ENCODE measurements around the gene OR4D2.

GRCh38 chr17:58156839-58157803, 9.7 kb upstream of the OR4D2 start:
- TF ChIP-seq, protein P1, sequence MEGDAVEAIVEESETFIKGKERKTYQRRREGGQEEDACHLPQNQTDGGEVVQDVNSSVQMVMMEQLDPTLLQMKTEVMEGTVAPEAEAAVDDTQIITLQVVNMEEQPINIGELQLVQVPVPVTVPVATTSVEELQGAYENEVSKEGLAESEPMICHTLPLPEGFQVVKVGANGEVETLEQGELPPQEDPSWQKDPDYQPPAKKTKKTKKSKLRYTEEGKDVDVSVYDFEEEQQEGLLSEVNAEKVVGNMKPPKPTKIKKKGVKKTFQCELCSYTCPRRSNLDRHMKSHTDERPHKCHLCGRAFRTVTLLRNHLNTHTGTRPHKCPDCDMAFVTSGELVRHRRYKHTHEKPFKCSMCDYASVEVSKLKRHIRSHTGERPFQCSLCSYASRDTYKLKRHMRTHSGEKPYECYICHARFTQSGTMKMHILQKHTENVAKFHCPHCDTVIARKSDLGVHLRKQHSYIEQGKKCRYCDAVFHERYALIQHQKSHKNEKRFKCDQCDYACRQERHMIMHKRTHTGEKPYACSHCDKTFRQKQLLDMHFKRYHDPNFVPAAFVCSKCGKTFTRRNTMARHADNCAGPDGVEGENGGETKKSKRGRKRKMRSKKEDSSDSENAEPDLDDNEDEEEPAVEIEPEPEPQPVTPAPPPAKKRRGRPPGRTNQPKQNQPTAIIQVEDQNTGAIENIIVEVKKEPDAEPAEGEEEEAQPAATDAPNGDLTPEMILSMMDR (IDR thresholded peaks at IDR 0.05; ENCODE audit: low read depth, low read length, missing input control) = no peak
- TF ChIP-seq RXRA (IDR thresholded peaks at IDR 0.05) (no peak), GABPA (IDR thresholded peaks at IDR 0.05 in 1 of 2, conservative IDR thresholded peaks at IDR 0.05 in 1 of 2) (no peak), NR2F2 (IDR thresholded peaks at IDR 0.05) (no peak), REST (IDR thresholded peaks at IDR 0.05) (no peak), FOXA1 (IDR thresholded peaks at IDR 0.05) (no peak), EGR1 (IDR thresholded peaks at IDR 0.05; ENCODE audit: low read depth in 2 of 2) (no peak), YY1 (IDR thresholded peaks at IDR 0.05) (no peak), RAD21 (IDR thresholded peaks at IDR 0.05) (no peak)

Data from liver (tissue), 3 donors.